Cardiac muscle cell (in vitro differentiated cells and primary cell): ENCODE measurements around the gene COMMD7. TPM values are rescaled to one million over a fixed set of nuclear protein-coding genes. Genes with fewer than 3 reads are reported as not detected.

Experiments
- DNase-seq, 2 donors: peaks; one replicate each; pipeline versions ENCODE4 v3.0.0 to v3.0.0-alpha.2; 2010 to 2017; ENCODE audit warnings: low read depth in 1 of 2, low spot score in 1 of 2
- H3K27ac ChIP-seq: fragments of 200-600 bp; sonication (generic); 2 replicates; pipeline ENCODE4 v1.5.1; 2016
- H3K27me3 ChIP-seq: fragments of 200-600 bp; sonication (generic); 2 replicates; pipeline ENCODE4 v1.6.0; 2016; ENCODE audit warnings: control low read depth
- H3K36me3 ChIP-seq: fragments of 200-600 bp; sonication (generic); 2 replicates; pipeline ENCODE4 v1.5.1; 2016; ENCODE audit warnings: control low read depth
- H3K4me1 ChIP-seq: fragments of 200-600 bp; sonication (generic); 2 replicates; pipeline ENCODE4 v1.8.1; 2017; ENCODE audit warnings: low read depth, mild to moderate bottlenecking, mixed run types
- H3K4me3 ChIP-seq: fragments of 200-600 bp; sonication (generic); 2 replicates; pipeline ENCODE4 v1.5.1; 2016; ENCODE audit warnings: mild to moderate bottlenecking
- H3K9me3 ChIP-seq: fragments of 200-600 bp; sonication (generic); 2 replicates; pipeline ENCODE4 v1.5.1; 2017; ENCODE audit warnings: low read depth, mild to moderate bottlenecking, control low read depth
- polyA plus RNA-seq: library from polyadenylated mRNA; unstranded; fragments of >200 nt; fragmentation: Nextera tagmentation; extraction: Ambion mirVana; gene quantifications from 2 replicates; pipeline ENCODE4 v1.2.1, GENCODE V29; 2016
- total RNA-seq: library from RNA; depleted of rRNA; stranded (reverse); fragments of >200 nt; gene quantifications from 2 replicates; pipeline ENCODE4 v1.2.3, GENCODE V29; 2016
- TF ChIP-seq, protein P1 (sequence below): IDR thresholded peaks from 2 replicates; pipeline ENCODE4 v1.5.1; 2012; ENCODE audit warnings: low read depth, mild to moderate bottlenecking, low read length

Gene COMMD7
- total and polyA plus RNA-seq, 2 experiments from 2014 or later: 36.1 to 156 TPM

DNA sequence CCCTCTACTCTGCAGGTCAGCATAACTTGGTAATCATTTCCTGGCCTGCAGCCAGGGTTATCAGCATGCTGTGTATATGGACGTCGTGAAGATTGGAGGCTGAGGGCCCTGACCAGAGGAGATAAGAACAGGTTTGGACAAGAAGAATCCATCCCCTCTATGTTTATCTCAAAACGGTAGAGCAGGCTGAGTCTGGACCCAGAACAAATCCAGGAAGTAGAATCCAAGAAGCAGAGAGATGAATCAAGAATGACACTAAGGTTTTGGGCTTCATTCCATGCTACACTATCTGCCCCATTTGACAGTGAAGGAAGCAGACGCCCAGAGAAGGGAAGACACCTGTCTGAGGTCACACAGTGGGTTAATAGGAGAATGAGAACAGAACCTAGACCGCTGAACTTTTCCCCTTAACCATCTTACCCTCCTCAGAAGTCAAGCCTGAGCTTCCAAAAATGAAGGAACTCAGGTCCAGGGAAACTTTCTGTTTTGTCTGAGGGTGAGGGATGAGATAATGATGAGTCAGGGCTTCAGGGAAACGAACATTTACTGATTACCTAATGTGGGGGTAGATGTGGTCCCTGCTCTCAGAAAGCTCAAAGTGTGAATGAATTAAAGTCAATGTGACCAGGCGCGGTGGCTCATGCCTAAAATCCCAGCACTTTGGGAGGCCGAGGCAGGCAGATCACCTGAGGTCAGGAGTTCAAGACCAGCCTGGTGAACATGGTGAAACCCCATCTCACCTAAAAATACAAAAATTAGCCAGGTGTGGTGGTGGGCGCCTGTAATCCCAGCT, 9.4 kb upstream of the COMMD7 start:
- Histone ChIP-seq H3K27ac (peak overlapping the region; percentile 48), H3K4me3 (no peak overlapping the region)
- DNase-seq: peak; percentile 49 to 50

DNA sequence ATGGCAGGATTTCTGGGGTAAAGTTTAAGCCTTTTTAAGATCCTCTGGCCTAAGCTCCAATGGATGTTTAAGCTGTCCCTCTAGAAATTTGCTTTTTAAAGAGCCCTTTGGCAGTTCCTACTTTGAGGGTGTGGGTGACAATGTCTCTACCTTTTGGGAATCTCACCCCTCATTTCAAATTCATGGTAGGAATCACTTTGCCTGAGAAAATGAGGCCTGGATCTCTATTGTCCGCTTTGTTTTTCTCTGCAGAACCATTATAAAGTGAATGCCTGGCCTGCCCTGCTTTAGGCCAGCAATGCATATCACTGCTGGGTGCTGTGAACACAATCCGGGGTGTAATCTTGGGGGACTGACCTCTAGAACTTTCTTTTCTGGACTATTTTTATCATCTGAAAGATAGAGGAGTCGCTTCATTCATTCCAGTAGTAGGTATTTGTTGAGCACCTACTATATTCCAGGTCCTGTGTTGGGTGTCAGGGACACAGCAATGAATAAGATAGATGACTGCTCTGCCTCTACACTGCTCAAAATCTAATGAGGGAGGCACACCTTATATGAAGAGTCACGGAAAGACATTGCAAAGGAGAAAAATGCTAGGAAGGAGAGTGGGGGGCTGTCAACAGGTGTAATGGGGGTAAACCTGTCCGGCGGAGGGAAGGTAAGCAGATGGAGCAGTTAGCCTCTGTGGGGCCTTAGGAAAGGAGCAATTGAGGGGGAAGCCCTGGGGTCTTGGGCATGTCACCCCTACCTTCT, 8.6 kb upstream of the COMMD7 start:
- Histone ChIP-seq H3K27ac (peak overlapping the region; percentile 90), H3K36me3 (no peaks in the 10 kb centered on the region), H3K4me3 (no peak overlapping the region), H3K4me1 (peaks cover 28% of the 10 kb centered on the region), H3K9me3 (no peaks in the 10 kb centered on the region), H3K27me3 (no peaks in the 10 kb centered on the region)
- no peak for DNase-seq
- TF ChIP-seq, protein P1, sequence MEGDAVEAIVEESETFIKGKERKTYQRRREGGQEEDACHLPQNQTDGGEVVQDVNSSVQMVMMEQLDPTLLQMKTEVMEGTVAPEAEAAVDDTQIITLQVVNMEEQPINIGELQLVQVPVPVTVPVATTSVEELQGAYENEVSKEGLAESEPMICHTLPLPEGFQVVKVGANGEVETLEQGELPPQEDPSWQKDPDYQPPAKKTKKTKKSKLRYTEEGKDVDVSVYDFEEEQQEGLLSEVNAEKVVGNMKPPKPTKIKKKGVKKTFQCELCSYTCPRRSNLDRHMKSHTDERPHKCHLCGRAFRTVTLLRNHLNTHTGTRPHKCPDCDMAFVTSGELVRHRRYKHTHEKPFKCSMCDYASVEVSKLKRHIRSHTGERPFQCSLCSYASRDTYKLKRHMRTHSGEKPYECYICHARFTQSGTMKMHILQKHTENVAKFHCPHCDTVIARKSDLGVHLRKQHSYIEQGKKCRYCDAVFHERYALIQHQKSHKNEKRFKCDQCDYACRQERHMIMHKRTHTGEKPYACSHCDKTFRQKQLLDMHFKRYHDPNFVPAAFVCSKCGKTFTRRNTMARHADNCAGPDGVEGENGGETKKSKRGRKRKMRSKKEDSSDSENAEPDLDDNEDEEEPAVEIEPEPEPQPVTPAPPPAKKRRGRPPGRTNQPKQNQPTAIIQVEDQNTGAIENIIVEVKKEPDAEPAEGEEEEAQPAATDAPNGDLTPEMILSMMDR: no peak

More for the DNA sequence above, 9.4 kb upstream of the COMMD7 start:
- TF ChIP-seq, protein P1: no peak
- Histone ChIP-seq H3K27me3 (no peaks in the 10 kb centered on the region), H3K9me3 (no peaks in the 10 kb centered on the region), H3K36me3 (no peaks in the 10 kb centered on the region), H3K4me1 (peaks cover 28% of the 10 kb centered on the region)

DNA sequence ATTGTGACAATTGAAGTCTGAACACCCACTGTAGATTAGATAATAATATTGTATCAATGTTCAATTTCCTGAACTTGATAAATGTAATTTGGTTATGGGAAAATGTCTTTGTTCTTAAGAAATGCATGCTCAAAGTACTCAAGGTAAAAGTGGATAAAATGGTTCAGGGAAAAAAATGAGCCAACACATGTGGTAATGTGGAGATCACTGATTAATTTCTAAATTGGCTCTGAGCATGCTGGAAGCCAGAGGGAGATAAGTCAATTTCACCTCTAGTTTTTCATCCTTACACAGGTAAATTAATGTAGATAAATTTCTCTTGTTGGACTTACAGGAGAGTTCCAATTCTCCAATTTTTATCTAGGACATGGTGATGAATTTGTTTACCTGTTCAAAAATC, 8.0 kb upstream of the COMMD7 start:
- H3K9me3 ChIP-seq: no peaks in the 10 kb centered on the region
- DNase-seq: no peak
- peaks cover 28% of the 10 kb centered on the region for H3K4me1 ChIP-seq
- TF ChIP-seq, protein P1: no peak
- no peaks in the 10 kb centered on the region for H3K36me3 ChIP-seq
- H3K27ac ChIP-seq: peak overlapping the region; percentile 90
- no peak overlapping the region for H3K4me3 ChIP-seq
- H3K27me3 ChIP-seq: no peaks in the 10 kb centered on the region

DNA sequence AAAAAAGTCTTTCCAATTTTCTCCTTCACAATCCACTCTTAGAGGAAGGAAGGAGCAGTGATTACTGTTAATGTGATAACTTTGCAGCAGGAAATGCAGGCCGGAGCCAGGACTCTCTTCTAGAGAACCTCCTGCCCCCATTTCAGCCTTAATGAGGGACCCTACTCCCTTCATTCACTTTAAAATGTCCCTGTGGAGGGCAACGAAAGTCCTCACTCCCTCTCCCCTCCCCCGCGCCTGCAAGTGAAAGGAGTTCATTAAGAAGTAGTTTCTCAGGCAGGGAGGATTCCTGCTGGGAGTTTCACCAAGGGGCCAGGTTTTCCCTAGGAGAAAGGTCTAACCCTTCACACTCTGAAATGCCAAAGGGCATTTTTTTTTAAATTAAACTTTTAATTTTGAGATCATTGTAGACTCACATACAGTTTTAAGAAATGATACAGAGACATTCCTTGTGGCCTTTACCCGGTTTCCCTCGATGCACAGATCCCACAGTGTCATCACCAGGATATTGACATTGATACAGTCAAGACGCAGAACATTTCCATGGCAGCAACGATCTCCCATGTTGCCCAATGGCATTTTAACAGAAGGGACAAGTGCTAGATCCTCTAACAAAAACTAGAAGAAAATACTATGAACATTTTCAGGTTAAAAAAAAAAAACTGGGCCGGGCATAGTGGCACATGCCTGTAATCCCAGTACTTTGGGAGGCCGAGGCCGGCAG, 6.8 kb upstream of the COMMD7 start:
- Histone ChIP-seq H3K9me3 (no peaks in the 10 kb centered on the region), H3K27ac (peak overlapping the region; percentile 90), H3K36me3 (no peaks in the 10 kb centered on the region), H3K4me1 (peaks cover 28% of the 10 kb centered on the region), H3K27me3 (no peaks in the 10 kb centered on the region), H3K4me3 (no peak overlapping the region)
- TF ChIP-seq, protein P1: no peak
- peak in 1 of 2 donors; percentile 63 for DNase-seq

DNA sequence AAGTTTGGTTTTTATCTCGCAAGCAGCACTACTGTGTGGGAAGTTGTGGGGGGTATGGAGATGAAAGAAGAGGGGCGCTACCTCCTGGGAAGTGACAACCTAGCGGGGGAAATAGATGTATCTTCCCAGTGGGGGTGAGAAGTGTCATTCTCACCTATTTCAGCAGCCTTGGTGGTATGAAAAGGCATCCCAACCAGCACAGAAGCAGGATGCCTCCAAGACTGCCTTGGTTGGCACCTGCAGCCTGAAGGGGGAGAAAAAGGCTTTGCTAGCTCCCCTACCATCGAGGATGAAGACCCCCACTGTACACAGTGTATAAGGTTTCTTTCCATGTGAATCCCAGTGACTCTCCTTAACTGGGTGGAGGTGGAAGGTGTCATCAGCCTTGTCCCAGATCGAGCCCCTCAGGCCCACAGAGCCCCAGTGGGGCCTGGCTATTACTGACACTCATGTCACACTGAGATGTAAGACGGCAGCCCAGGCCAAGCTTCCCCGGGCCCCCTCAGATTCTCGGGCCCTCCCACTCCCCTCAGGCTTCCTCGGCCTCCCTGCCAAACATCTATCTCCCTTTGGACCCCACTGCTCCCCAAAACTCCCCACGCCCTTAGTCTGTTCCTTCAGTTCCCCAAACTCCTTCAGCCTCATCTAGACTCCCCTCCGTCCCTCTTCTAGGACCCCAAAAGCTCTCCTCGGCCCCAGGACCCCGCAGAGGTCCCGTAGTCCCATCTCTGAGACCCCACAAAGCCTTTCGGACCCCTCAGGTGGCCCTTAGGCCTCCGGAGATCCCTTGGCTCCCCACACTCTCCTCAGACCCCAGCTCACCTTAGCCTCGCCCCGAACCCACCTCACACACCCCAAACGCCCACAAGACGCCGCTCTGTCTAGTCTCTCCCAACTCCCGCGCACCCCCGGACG, 688 bp downstream of the COMMD7 start:
- Histone ChIP-seq H3K27ac (peak overlapping the region; percentile 77), H3K4me3 (peak overlapping the region; percentile 66), H3K4me1 (no peaks in the 10 kb centered on the region), H3K36me3 (no peaks in the 10 kb centered on the region), H3K9me3 (no peaks in the 10 kb centered on the region), H3K27me3 (no peaks in the 10 kb centered on the region)
- TF ChIP-seq, protein P1: no peak
- DNase-seq: no peak
